Skeletal muscle tissue (tissue), 4 donors: ENCODE results near the gene CTNNA3. TPM values are rescaled to one million over a fixed set of nuclear protein-coding genes. Genes with fewer than 3 reads are reported as not detected.
"Not testable (repeated sequence)": the region's sequence is repeated elsewhere in the genome, so short reads cannot be mapped to it uniquely, and the experiment has no call there.

Experiments used
- H3K27ac ChIP-seq: one replicate; pipeline ENCODE4 v1.7.0; 2013; ENCODE audit warnings: mild to moderate bottlenecking, low read depth, low read length, inconsistent platforms
- H3K27me3 ChIP-seq, 3 donors: one replicate each; pipeline ENCODE4 v1.7.0; 2013; ENCODE audit warnings: low read length in 3 of 3; ENCODE audit not compliant: control insufficient read depth in 3 of 3, insufficient read depth in 3 of 3
- H3K36me3 ChIP-seq, 3 donors: one replicate each; pipeline ENCODE4 v1.7.0; 2013; ENCODE audit warnings: low read length in 3 of 3; ENCODE audit not compliant: control insufficient read depth in 3 of 3, insufficient read depth in 3 of 3
- H3K4me1 ChIP-seq, 3 donors: one replicate each; pipeline ENCODE4 v1.7.0; 2013; ENCODE audit warnings: low read length in 3 of 3, mild to moderate bottlenecking in 3 of 3; ENCODE audit not compliant: control insufficient read depth in 3 of 3, insufficient read depth in 3 of 3
- H3K4me3 ChIP-seq, 3 donors: one replicate each; pipeline ENCODE4 v1.7.0; 2013; ENCODE audit warnings: low read length in 3 of 3
- H3K9ac ChIP-seq, 3 donors: one replicate each; pipeline ENCODE4 v1.7.0; 2013; ENCODE audit warnings: low read length in 3 of 3, mild to moderate bottlenecking in 3 of 3, moderate library complexity in 2 of 3, low read depth in 1 of 3
- H3K9me3 ChIP-seq, 3 donors: one replicate each; pipeline ENCODE4 v1.7.0; 2013; ENCODE audit warnings: low read length in 3 of 3; ENCODE audit not compliant: control insufficient read depth in 3 of 3
- total RNA-seq: library from RNA; depleted of rRNA; stranded (reverse); fragments of >200 nt; gene quantifications from one replicate; pipeline ENCODE4 v1.2.3, GENCODE V29; 2014
- donor health status: Osteomylitis.

The CTNNA3 gene
- total RNA-seq, 1 donor from 2014 or later = 24.0 TPM

DNA sequence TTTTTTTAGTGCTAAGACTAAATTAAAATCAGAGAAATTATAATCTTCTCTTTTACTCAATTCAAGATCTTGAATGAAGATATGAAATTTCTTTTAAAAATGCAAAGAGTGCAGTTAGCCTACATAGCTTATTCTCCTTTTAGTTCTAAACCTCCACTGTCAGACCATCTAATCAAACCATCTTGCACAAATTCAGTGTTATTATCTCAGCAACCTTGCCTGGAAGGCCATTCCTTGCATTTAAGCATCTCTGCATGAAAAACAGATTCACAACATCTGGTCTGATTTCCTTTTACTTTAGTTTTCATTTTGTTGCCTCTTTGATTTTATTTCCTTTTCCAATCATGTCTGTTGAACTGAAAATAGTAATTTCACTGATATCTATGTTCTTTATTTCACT, 1297.3 kb downstream of the CTNNA3 start:
- Histone ChIP-seq H3K9me3 (no peaks in the 10 kb centered on the region), H3K27ac (no peak overlapping the region), H3K9ac (no peak overlapping the region), H3K4me3 (no peak overlapping the region), H3K36me3 (no peaks in the 10 kb centered on the region), H3K4me1 (no peaks in the 10 kb centered on the region), H3K27me3 (no peaks in the 10 kb centered on the region)

DNA sequence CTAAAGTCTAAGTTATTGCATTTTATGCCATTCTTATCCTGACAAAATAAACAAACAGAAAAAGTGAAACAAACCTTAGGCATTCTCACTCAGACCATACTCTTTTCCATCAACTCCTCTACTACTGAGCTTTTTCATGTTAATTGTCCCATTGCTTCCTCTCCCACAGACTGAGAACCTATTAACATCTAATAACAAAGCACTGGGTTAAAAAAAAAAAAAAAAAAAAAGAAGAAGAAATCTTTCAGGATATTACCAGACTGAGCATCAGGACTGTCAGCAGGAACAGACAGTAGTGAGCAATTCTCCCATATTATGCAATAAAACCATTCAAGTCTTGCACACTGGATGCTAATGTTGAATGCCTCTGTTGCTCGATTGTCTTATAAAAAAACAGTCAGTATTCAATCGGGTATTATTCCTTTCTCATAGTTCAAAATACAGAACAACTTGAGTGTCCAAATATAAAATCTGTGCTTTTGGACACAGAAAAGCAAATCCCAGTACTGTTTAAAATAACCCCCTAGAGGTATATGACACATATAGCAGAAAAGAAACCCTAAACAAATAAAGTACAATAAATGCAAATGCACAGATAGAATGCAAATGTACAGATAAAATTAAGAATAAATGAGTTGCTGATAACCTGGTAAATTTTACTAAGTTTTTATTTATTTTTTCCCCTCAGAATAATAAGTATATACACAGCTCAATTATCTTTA, 1301.5 kb downstream of the CTNNA3 start:
- Histone ChIP-seq H3K27ac (no peak overlapping the region), H3K4me1 (no peaks in the 10 kb centered on the region), H3K36me3 (no peaks in the 10 kb centered on the region), H3K9me3 (no peaks in the 10 kb centered on the region), H3K4me3 (no peak overlapping the region), H3K27me3 (no peaks in the 10 kb centered on the region), H3K9ac (no peak overlapping the region)

DNA sequence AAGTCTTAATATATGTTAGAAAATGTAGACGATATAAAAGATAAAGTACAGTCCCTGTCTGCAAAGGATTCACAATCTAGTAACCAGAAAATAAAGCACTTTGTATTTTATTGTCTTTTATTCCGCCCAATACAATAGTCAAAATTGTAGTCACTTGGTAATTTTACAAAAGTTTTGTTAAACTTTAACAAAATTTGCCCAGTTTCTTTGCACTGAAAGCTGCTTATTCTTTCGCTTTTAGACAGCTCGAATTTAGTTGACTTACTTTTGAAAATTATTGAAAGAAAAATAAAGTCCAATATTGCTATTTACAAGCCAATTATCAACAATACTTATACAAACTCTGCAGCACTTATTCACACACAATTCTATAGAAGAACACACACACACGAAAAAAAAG, 1305.1 kb downstream of the CTNNA3 start:
- Histone ChIP-seq H3K36me3 (no peaks in the 10 kb centered on the region), H3K4me3 (no peak overlapping the region), H3K9me3 (no peaks in the 10 kb centered on the region), H3K4me1 (no peaks in the 10 kb centered on the region), H3K9ac (no peak overlapping the region), H3K27me3 (no peaks in the 10 kb centered on the region), H3K27ac (no peak overlapping the region)

DNA sequence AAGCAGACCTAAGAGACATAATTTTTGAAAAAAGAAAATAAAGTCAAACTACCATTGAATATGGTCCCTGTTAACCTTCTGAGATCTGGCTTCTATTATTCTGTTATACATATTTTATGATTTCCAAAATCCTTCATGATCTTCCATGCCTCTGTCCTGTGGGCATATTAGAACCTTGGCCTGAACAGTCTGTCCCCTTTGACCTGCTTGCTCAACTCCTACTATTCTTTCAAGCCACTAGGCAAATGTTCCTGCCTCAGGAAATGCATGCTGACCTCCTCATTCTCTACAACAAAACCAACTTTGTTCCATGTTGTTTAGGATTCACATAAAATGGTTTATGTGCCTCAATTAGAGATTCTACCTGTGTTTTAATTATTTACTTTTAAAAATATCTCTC, 1315.0 kb downstream of the CTNNA3 start:
- Histone ChIP-seq H3K9ac (no peak overlapping the region), H3K36me3 (no peaks in the 10 kb centered on the region), H3K9me3 (no peaks in the 10 kb centered on the region), H3K4me3 (no peak overlapping the region), H3K4me1 (no peaks in the 10 kb centered on the region), H3K27me3 (no peaks in the 10 kb centered on the region), H3K27ac (no peak overlapping the region)

DNA sequence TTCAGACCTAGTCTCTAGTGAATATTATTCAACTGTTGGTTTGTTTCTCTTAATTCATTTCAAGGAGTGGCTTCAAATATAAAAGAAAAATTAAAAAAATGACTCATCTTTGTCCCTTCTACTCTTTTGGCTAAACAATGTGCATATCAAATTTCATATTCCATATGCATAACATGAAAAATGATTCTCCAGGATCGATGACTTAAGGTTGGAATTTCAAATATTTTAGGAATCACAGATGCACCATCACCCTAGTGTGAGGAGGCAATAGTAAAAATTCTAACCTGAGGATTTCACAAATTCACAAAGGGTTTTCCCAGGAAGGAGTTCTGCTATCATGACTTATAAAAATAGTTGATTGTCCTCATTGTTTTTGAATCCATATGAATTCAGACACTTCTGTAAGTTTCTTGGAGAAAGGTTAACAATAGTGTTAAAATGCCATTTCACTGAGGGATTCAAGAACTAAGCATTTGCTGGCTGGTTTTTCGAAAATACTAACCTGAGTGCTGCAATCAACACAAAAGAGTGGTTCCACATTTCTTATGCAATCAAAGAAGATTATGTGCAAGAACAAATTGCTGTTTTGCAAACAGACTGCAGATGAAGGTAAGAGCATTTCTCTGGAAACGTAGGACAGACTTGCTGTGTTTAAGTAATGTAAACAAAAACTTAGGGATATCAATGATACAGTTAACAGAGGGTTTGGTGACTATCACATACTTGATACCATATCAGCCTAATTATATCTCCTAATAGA, 1317.7 kb downstream of the CTNNA3 start:
- Histone ChIP-seq H3K4me3 (no peak overlapping the region), H3K27me3 (no peaks in the 10 kb centered on the region), H3K27ac (no peak overlapping the region), H3K9ac (no peak overlapping the region), H3K4me1 (no peaks in the 10 kb centered on the region), H3K9me3 (no peaks in the 10 kb centered on the region), H3K36me3 (no peaks in the 10 kb centered on the region)

- no peaks in the 10 kb centered on the region for H3K9me3 ChIP-seq
- no peak overlapping the region for H3K9ac ChIP-seq
These were observed 1327.8 kb downstream of the CTNNA3 start for GRCh38 chr10:66368146-66368545.

DNA sequence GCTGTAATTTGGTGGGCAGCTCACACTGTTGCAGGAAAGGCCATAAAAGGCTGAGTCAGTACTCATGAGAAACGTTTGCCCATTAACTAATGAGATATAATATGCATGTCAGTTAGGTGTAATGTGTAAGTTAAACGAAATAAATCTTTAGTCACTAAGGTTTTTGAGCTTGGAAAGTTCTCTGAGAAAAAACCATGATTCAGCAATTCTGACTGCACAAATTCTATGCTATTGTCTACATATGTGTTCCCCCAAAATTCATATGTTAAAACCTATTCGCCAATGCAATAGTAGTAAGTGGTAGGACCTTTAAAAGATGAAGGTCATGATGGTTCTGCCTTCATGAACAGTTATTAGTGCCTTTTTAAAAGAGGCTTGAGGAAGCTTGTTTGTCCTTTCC, 1329.8 kb downstream of the CTNNA3 start:
- no peak overlapping the region for H3K9ac ChIP-seq
- no peaks in the 10 kb centered on the region for H3K4me1 ChIP-seq
- no peak overlapping the region for H3K27ac ChIP-seq
- H3K4me3 ChIP-seq = no peak overlapping the region
- H3K36me3 ChIP-seq = no peaks in the 10 kb centered on the region
- no peaks in the 10 kb centered on the region for H3K27me3 ChIP-seq
- H3K9me3 ChIP-seq = no peaks in the 10 kb centered on the region

More at GRCh38 chr10:66368146-66368545, 1327.8 kb downstream of the CTNNA3 start:
- H3K27ac ChIP-seq = no peak overlapping the region
- H3K4me3 ChIP-seq = no peak overlapping the region
- no peaks in the 10 kb centered on the region for H3K36me3 ChIP-seq
- no peaks in the 10 kb centered on the region for H3K4me1 ChIP-seq
- H3K27me3 ChIP-seq = no peaks in the 10 kb centered on the region

DNA sequence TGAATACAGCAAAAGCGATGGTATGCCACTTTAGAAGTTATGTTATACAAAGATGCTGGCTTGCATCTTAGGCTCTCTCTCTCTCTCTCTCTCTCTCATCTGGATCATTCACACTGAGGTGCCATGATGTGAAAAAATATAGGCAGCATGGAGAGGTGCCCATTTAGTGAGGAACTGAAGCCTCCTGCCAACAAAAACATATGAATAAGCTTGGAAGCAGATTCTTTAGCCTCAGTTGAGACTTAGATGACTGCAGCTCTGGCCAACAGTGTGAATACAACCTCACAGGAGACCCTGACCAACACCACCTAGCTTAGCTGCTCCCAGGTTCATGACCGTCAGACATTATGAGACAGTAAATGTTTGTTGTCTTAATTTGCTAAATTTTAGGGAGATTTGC, 1330.3 kb downstream of the CTNNA3 start:
- no peaks in the 10 kb centered on the region for H3K9me3 ChIP-seq
- H3K27ac ChIP-seq = no peak overlapping the region
- H3K4me1 ChIP-seq = no peaks in the 10 kb centered on the region
- no peaks in the 10 kb centered on the region for H3K36me3 ChIP-seq
- H3K9ac ChIP-seq = no peak overlapping the region
- H3K27me3 ChIP-seq = no peaks in the 10 kb centered on the region
- no peak overlapping the region for H3K4me3 ChIP-seq

- Histone ChIP-seq H3K4me3 (no peak overlapping the region), H3K27ac (no peak overlapping the region), H3K36me3 (no peaks in the 10 kb centered on the region), H3K27me3 (no peaks in the 10 kb centered on the region), H3K4me1 (no peaks in the 10 kb centered on the region), H3K9ac (no peak overlapping the region), H3K9me3 (no peaks in the 10 kb centered on the region)
These were observed 1333.5 kb downstream of the CTNNA3 start for GRCh38 chr10:66362522-66362921.

DNA sequence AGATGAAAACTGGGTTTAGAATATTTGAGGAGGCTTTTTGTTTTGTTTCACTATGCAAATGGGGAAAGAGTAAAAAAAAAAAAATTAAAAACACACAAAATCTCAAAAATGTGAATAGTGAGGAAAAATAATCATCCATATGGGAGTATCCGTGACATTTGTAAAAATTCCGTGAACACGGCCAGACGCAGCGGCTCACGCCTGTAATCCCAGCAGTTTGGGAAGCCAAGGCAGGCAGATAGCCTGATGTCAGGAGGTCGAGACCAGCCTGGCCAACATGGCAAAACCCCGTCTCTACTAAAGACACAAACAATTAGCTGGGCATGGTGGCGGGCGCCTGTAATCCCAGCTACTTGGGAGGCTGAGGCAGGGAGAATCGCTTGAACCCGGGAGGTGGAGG, 1342.2 kb downstream of the CTNNA3 start:
- not testable (repeated sequence) for H3K4me1 ChIP-seq, H3K27me3 ChIP-seq, H3K27ac ChIP-seq, H3K4me3 ChIP-seq, H3K9ac ChIP-seq, H3K36me3 ChIP-seq, H3K9me3 ChIP-seq
